Epithelial cell of proximal tubule (primary cell): ENCODE results near the gene NCF4. TPM values are rescaled to one million over a fixed set of nuclear protein-coding genes. Genes with fewer than 3 reads are reported as not detected.

Experiments
- DNase-seq: peaks from one replicate; pipeline ENCODE4 v3.0.0-alpha.2; 2011; ENCODE audit warnings: low read depth
- H3K4me3 ChIP-seq: 2 replicates; pipeline ENCODE4 v1.5.1; 2011; ENCODE audit warnings: low read depth, mild to moderate bottlenecking, low read length
- CTCF ChIP-seq: conservative IDR thresholded peaks from 2 replicates; pipeline ENCODE4 v1.5.1; 2012; ENCODE audit warnings: low read depth, mild to moderate bottlenecking, low read length
- total RNA-seq: library from RNA; depleted of rRNA; stranded (reverse); fragments of >200 nt; gene quantifications from 2 replicates; pipeline ENCODE4 v1.2.3, GENCODE V29; 2015

NCF4 gene
- total RNA-seq, 1 donor from 2014 or later, result not detected

GRCh38 chr22:36926309-36926708 lies 65.5 kb downstream of the NCF4 start:
- H3K4me3 ChIP-seq, result no peak overlapping the region
- no peak for DNase-seq
- TF ChIP-seq CTCF, result no peak

- TF ChIP-seq CTCF, result no peak
- no peak for DNase-seq
- no peak overlapping the region for H3K4me3 ChIP-seq
Measured at GRCh38 chr22:36926721-36927435, 66.1 kb downstream of the NCF4 start.

Other genes starting within 250 kb of the NCF4 start
- not detected in 2 replicates for gene CACNG2, start 157.3 kb upstream of the NCF4 start, total RNA-seq
- 12.0 and 16.1 TPM in 2 replicates for gene IFT27, start 84.9 kb upstream of the NCF4 start, total RNA-seq
- gene PVALB, start 44.0 kb upstream of the NCF4 start, total RNA-seq, result not detected in 2 replicates
- under 0.01 TPM in 1 of 2 replicates, not detected in the other for gene CSF2RB, start 52.6 kb downstream of the NCF4 start, total RNA-seq
- gene TST, start 158.4 kb downstream of the NCF4 start, total RNA-seq, result 49.6 and 66.9 TPM in 2 replicates
- 215 and 252 TPM in 2 replicates for gene MPST, start 158.7 kb downstream of the NCF4 start, total RNA-seq
- gene KCTD17, start 190.7 kb downstream of the NCF4 start, total RNA-seq, result 35.6 and 35.9 TPM in 2 replicates
- gene TMPRSS6, start 248.7 kb downstream of the NCF4 start, total RNA-seq, result not detected in 2 replicates